Prostate gland (tissue), 2 donors: ENCODE measurements around the gene B4GALT5.

Experiments used
- CTCF ChIP-seq, 4 experiments: fragments of 200-600 bp in 2 of 4; fragments of 450-650 bp in 2 of 4; sonication (generic) in 2 of 4; IDR thresholded peaks; 1 replicate in 3 of 4; 2 replicates in 1 of 4; pipeline ENCODE4 v1.5.1; 2016 to 2019; ENCODE audit warnings: antibody characterized with exemption in 4 of 4, mild to moderate bottlenecking in 2 of 4, moderate library complexity in 2 of 4
- POLR2A ChIP-seq: fragments of 450-650 bp; IDR thresholded peaks from one replicate; pipeline ENCODE4 v1.6.1; 2016; ENCODE audit warnings: antibody characterized with exemption, mild to moderate bottlenecking

- TF ChIP-seq CTCF (IDR thresholded peaks at IDR 0.05), result no peak
- no peak for TF ChIP-seq POLR2A
These were observed 14.5 kb upstream of the B4GALT5 start for GRCh38 chr20:49727894-49728885.
